ENCODE data around the gene DRAM1.
"Not testable (repeated sequence)": the region's sequence is repeated elsewhere in the genome, so short reads cannot be mapped to it uniquely, and the experiment has no call there.

The DRAM1 gene

GRCh38 chr12:101847325-101847724 is 30.1 kb upstream of the DRAM1 start:
- H3K4me1 ChIP-seq (ENCODE audit: control insufficient read depth, insufficient read depth, low read length): no peaks in the 10 kb centered on the region
- H3K4me3 ChIP-seq (ENCODE audit: low read length): no peak overlapping the region
- H3K9ac ChIP-seq (ENCODE audit: low read depth, low read length): no peak overlapping the region
- no peak overlapping the region for H3K4me2 ChIP-seq (ENCODE audit: low read length)
- no peaks in the 10 kb centered on the region for H3K36me3 ChIP-seq (ENCODE audit: insufficient read depth, low read length)
- no peaks in the 10 kb centered on the region for H3K27me3 ChIP-seq (ENCODE audit: control insufficient read depth, insufficient read depth, low read length)
- no peaks in the 10 kb centered on the region for H3K9me3 ChIP-seq (replicated peaks; ENCODE audit: low read length)

DNA sequence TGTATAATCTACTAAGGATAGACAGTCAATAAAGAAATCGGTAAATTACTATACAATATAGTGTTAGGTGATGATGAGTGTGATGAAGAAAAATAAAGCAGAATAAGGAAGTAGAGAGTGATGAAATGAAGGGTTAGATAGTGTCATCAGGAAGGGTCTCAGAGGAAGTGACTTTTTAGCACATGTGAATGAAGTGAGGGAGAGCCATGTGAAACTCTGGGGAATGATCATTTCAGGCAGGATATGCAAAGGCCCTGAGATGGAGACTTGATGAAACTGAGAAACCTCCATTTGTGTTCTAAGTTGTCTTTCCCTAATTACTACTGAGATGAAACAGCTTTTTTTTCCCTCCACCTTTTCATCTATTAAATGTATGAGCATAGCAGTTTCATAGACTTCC is 27.2 kb upstream of the DRAM1 start:
- H3K9me3 ChIP-seq (replicated peaks; ENCODE audit: low read length): no peaks in the 10 kb centered on the region
- H3K4me3 ChIP-seq (ENCODE audit: low read length): no peak overlapping the region
- no peaks in the 10 kb centered on the region for H3K36me3 ChIP-seq (ENCODE audit: insufficient read depth, low read length)
- no peak overlapping the region for H3K4me2 ChIP-seq (ENCODE audit: low read length)
- no peaks in the 10 kb centered on the region for H3K4me1 ChIP-seq (ENCODE audit: control insufficient read depth, insufficient read depth, low read length)
- no peak overlapping the region for H3K9ac ChIP-seq (ENCODE audit: low read depth, low read length)
- H3K27me3 ChIP-seq (ENCODE audit: control insufficient read depth, insufficient read depth, low read length): no peaks in the 10 kb centered on the region

GRCh38 chr12:101852998-101853397 is 24.4 kb upstream of the DRAM1 start:
- H3K9me3 ChIP-seq (replicated peaks; ENCODE audit: low read length): no peaks in the 10 kb centered on the region
- no peak overlapping the region for H3K4me3 ChIP-seq (ENCODE audit: low read length)
- no peak overlapping the region for H3K9ac ChIP-seq (ENCODE audit: low read depth, low read length)
- H3K4me1 ChIP-seq (ENCODE audit: control insufficient read depth, insufficient read depth, low read length): peaks cover 11% of the 10 kb centered on the region
- no peak overlapping the region for H3K4me2 ChIP-seq (ENCODE audit: low read length)
- H3K36me3 ChIP-seq (ENCODE audit: insufficient read depth, low read length): no peaks in the 10 kb centered on the region
- H3K27me3 ChIP-seq (ENCODE audit: control insufficient read depth, insufficient read depth, low read length): no peaks in the 10 kb centered on the region

GRCh38 chr12:101854747-101855146 is 22.6 kb upstream of the DRAM1 start:
- H3K4me3 ChIP-seq (ENCODE audit: low read length): no peak overlapping the region
- H3K27me3 ChIP-seq (ENCODE audit: control insufficient read depth, insufficient read depth, low read length): no peaks in the 10 kb centered on the region
- no peak overlapping the region for H3K4me2 ChIP-seq (ENCODE audit: low read length)
- no peaks in the 10 kb centered on the region for H3K36me3 ChIP-seq (ENCODE audit: insufficient read depth, low read length)
- H3K9me3 ChIP-seq (replicated peaks; ENCODE audit: low read length): no peaks in the 10 kb centered on the region
- H3K9ac ChIP-seq (ENCODE audit: low read depth, low read length): no peak overlapping the region
- H3K4me1 ChIP-seq (ENCODE audit: control insufficient read depth, insufficient read depth, low read length): peaks cover 17% of the 10 kb centered on the region

GRCh38 chr12:101855364-101855884 is 22.0 kb upstream of the DRAM1 start:
- no peaks in the 10 kb centered on the region for H3K27me3 ChIP-seq (ENCODE audit: control insufficient read depth, insufficient read depth, low read length)
- no peak overlapping the region for H3K4me3 ChIP-seq (ENCODE audit: low read length)
- no peaks in the 10 kb centered on the region for H3K9me3 ChIP-seq (replicated peaks; ENCODE audit: low read length)
- no peaks in the 10 kb centered on the region for H3K36me3 ChIP-seq (ENCODE audit: insufficient read depth, low read length)
- no peak overlapping the region for H3K4me2 ChIP-seq (ENCODE audit: low read length)
- peaks cover 22% of the 10 kb centered on the region for H3K4me1 ChIP-seq (ENCODE audit: control insufficient read depth, insufficient read depth, low read length)
- H3K9ac ChIP-seq (ENCODE audit: low read depth, low read length): no peak overlapping the region

- Histone ChIP-seq H3K4me1 (ENCODE audit: control insufficient read depth, insufficient read depth, low read length) (peaks cover 22% of the 10 kb centered on the region), H3K27me3 (ENCODE audit: control insufficient read depth, insufficient read depth, low read length) (no peaks in the 10 kb centered on the region), H3K9me3 (replicated peaks; ENCODE audit: low read length) (no peaks in the 10 kb centered on the region), H3K4me2 (ENCODE audit: low read length) (no peak overlapping the region), H3K9ac (ENCODE audit: low read depth, low read length) (no peak overlapping the region), H3K4me3 (ENCODE audit: low read length) (no peak overlapping the region), H3K36me3 (ENCODE audit: insufficient read depth, low read length) (no peaks in the 10 kb centered on the region)
Measured at GRCh38 chr12:101855976-101856375, 21.4 kb upstream of the DRAM1 start.

- H3K36me3 ChIP-seq (ENCODE audit: insufficient read depth, low read length); H3K4me3 ChIP-seq (ENCODE audit: low read length); H3K9ac ChIP-seq (ENCODE audit: low read depth, low read length); H3K27me3 ChIP-seq (ENCODE audit: control insufficient read depth, insufficient read depth, low read length); H3K9me3 ChIP-seq (replicated peaks; ENCODE audit: low read length): not testable (repeated sequence)
- peaks cover 22% of the 10 kb centered on the region for H3K4me1 ChIP-seq (ENCODE audit: control insufficient read depth, insufficient read depth, low read length)
- H3K4me2 ChIP-seq (ENCODE audit: low read length): peak overlapping the region; percentile 36
Measured at GRCh38 chr12:101856614-101857013, 20.8 kb upstream of the DRAM1 start.

DNA sequence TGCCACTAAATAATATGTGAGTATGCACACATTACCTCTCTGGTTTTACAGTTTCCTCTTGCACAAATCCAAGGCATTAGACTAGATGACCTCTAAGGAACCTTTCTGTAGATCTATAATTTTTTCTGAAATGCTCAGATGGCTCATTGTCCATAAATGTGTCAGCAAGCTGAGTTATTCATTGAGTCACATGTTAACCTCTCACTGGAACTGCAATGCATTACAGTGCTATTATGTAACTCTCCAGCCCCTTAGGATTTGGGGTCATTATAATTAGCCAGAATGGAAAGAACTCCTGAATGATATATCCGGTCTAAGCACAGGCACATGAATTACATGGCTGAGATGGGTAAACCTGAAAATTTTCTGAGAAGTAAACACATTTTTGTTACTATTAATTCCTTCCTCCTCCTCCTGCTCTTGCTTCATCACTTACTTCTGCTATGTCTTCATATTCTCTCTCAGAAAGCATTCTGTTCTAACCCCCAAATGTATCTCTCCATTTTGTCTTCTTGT is 20.3 kb upstream of the DRAM1 start:
- H3K4me2 ChIP-seq (ENCODE audit: low read length): peak overlapping the region; percentile 36
- H3K4me1 ChIP-seq (ENCODE audit: control insufficient read depth, insufficient read depth, low read length): peaks cover 22% of the 10 kb centered on the region
- no peaks in the 10 kb centered on the region for H3K27me3 ChIP-seq (ENCODE audit: control insufficient read depth, insufficient read depth, low read length)
- no peaks in the 10 kb centered on the region for H3K36me3 ChIP-seq (ENCODE audit: insufficient read depth, low read length)
- no peak overlapping the region for H3K9ac ChIP-seq (ENCODE audit: low read depth, low read length)
- H3K4me3 ChIP-seq (ENCODE audit: low read length): no peak overlapping the region
- no peaks in the 10 kb centered on the region for H3K9me3 ChIP-seq (replicated peaks; ENCODE audit: low read length)

- Histone ChIP-seq H3K9me3 (replicated peaks; ENCODE audit: low read length) (no peaks in the 10 kb centered on the region), H3K27me3 (ENCODE audit: control insufficient read depth, insufficient read depth, low read length) (no peaks in the 10 kb centered on the region), H3K4me2 (ENCODE audit: low read length) (no peak overlapping the region), H3K9ac (ENCODE audit: low read depth, low read length) (no peak overlapping the region), H3K36me3 (ENCODE audit: insufficient read depth, low read length) (no peaks in the 10 kb centered on the region), H3K4me1 (ENCODE audit: control insufficient read depth, insufficient read depth, low read length) (peaks cover 22% of the 10 kb centered on the region), H3K4me3 (ENCODE audit: low read length) (no peak overlapping the region)
Measured at GRCh38 chr12:101858361-101858760, 19.0 kb upstream of the DRAM1 start.

DNA sequence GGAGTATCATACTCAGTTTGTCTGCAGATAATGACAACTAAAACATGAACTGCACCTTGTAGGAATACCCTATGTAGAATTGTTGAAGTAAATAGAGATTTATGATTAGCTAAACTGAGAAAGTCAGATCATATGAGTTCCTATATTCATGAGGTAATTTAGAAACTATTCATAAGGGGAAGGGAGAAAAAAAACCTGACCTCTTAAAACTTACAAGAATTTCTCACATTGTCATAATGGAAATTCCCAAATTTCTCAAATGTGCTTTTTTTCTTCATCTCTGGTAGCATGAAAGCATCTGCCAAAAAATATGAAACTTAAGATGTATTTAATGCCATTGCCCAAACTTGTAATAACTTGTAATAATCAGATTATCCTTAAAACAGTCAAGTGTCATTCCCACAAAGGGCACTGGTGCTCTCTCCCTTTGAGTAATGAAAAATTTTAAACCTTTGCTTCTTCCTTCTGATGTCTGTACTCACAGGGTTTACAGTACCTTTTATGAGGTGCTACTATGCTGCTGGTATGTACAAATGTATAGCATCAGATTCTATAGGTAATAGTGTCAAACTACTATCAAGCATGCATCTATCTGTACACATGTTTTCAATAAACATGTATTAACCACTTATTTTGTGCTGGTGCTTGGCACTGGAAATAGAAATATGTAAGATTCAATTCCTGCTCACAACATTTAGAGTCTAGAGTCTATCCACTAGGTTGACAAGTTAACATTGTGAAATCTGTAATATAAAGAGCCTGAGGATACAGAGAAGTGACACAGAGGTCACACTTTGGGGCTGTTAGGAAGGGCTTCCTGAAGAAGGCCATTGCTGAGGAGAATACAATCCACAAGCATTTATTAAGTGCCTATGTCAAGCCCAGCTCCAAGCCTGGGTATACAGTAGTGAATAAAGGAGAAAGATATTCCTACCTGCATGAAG is 17.4 kb upstream of the DRAM1 start:
- Histone ChIP-seq H3K36me3 (ENCODE audit: insufficient read depth, low read length) (no peaks in the 10 kb centered on the region), H3K9ac (ENCODE audit: low read depth, low read length) (no peak overlapping the region), H3K9me3 (replicated peaks; ENCODE audit: low read length) (no peaks in the 10 kb centered on the region), H3K4me1 (ENCODE audit: control insufficient read depth, insufficient read depth, low read length) (peaks cover 22% of the 10 kb centered on the region), H3K27me3 (ENCODE audit: control insufficient read depth, insufficient read depth, low read length) (no peaks in the 10 kb centered on the region), H3K4me3 (ENCODE audit: low read length) (no peak overlapping the region), H3K4me2 (ENCODE audit: low read length) (no peak overlapping the region)

GRCh38 chr12:101861688-101862087 is 15.7 kb upstream of the DRAM1 start:
- H3K27me3 ChIP-seq (ENCODE audit: control insufficient read depth, insufficient read depth, low read length); H3K4me3 ChIP-seq (ENCODE audit: low read length); H3K36me3 ChIP-seq (ENCODE audit: insufficient read depth, low read length): not testable (repeated sequence)

GRCh38 chr12:101862245-101862644 is 15.1 kb upstream of the DRAM1 start:
- no peak overlapping the region for H3K9ac ChIP-seq (ENCODE audit: low read depth, low read length)
- H3K27me3 ChIP-seq (ENCODE audit: control insufficient read depth, insufficient read depth, low read length): no peaks in the 10 kb centered on the region
- H3K4me2 ChIP-seq (ENCODE audit: low read length): no peak overlapping the region
- no peaks in the 10 kb centered on the region for H3K36me3 ChIP-seq (ENCODE audit: insufficient read depth, low read length)
- H3K4me1 ChIP-seq (ENCODE audit: control insufficient read depth, insufficient read depth, low read length): peaks cover 15% of the 10 kb centered on the region
- H3K9me3 ChIP-seq (replicated peaks; ENCODE audit: low read length): no peaks in the 10 kb centered on the region
- no peak overlapping the region for H3K4me3 ChIP-seq (ENCODE audit: low read length)

More at GRCh38 chr12:101861688-101862087, 15.7 kb upstream of the DRAM1 start:
- peaks cover 19% of the 10 kb centered on the region for H3K4me1 ChIP-seq (ENCODE audit: control insufficient read depth, insufficient read depth, low read length)
- not testable (repeated sequence) for H3K9ac ChIP-seq (ENCODE audit: low read depth, low read length); H3K9me3 ChIP-seq (replicated peaks; ENCODE audit: low read length); H3K4me2 ChIP-seq (ENCODE audit: low read length)

Data from skeletal muscle satellite cell (primary cell).